HK-2 (cell line): ENCODE results near the gene OR2H1.

Source experiments
- DNase-seq: peaks from one replicate; pipeline ENCODE4 v3.0.0-alpha.2; 2018; ENCODE audit not compliant: unreplicated experiment

The OR2H1 gene

DNA sequence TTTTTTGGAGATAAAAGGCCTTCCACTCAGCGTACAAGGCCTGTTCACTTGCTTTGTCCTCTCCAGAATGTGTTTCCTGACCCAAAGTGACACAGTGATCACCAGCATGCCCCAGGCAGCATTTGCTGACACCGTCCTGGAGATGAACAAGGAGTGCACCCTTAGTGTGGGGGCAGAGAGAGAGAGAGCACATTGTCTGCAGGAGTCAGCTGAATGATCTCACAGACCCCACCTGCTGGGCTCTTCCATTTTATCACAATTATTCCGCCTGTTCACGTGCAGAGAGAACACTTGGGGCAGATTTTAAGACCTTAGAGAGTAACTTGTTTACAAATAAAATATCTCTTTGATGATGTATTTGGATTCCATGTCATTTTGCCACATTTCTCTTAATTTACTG lies 53.2 kb downstream of the OR2H1 start:
- no peak for DNase-seq

- DNase-seq: no peak
Observed at GRCh38 chr6:29510746-29511300, 53.9 kb downstream of the OR2H1 start.
